Measurements from ENCODE around the gene SLC8A1.

Gene SLC8A1

GRCh38 chr2:40048506-40048905, 403.4 kb downstream of the SLC8A1 start:
- no peaks in the 10 kb centered on the region for H3K4me1 ChIP-seq (ENCODE audit: insufficient read depth, low read length)
- no peak overlapping the region for H3K4me3 ChIP-seq (ENCODE audit: low read depth in 1 of 2, low read length in 2 of 2)
- no peaks in the 10 kb centered on the region for H3K9me3 ChIP-seq (ENCODE audit: insufficient read depth, low read length, severe bottlenecking)
- H3K9ac ChIP-seq (ENCODE audit: low read depth, low read length): no peak overlapping the region
- no peaks in the 10 kb centered on the region for H3K36me3 ChIP-seq (ENCODE audit: insufficient read depth, low read length)
- no peaks in the 10 kb centered on the region for H4K20me1 ChIP-seq (ENCODE audit: insufficient read depth, low read length)
- ATAC-seq (ENCODE audit: insufficient read depth, low read depth) (no peak), DNase-seq (no peak)
- no peak overlapping the region for H3K4me2 ChIP-seq (ENCODE audit: insufficient read depth, low read length)
- no peaks in the 10 kb centered on the region for H3K27me3 ChIP-seq (ENCODE audit: insufficient read depth, low read length, poor library complexity)
- TF ChIP-seq EZH2 (IDR thresholded peaks at IDR 0.05; ENCODE audit: borderline replicate concordance, low read depth, low read length, severe bottlenecking) (no peak), CTCF (IDR thresholded peaks at IDR 0.05; ENCODE audit: borderline replicate concordance, extremely low read depth, low read length, poor library complexity, severe bottlenecking) (no peak)
- H3K79me2 ChIP-seq (ENCODE audit: insufficient read depth, low read length): no peaks in the 10 kb centered on the region
- H3K27ac ChIP-seq (ENCODE audit: low read length): no peak overlapping the region
- H2AFZ ChIP-seq (ENCODE audit: low read depth, low read length): no peak overlapping the region

DNA sequence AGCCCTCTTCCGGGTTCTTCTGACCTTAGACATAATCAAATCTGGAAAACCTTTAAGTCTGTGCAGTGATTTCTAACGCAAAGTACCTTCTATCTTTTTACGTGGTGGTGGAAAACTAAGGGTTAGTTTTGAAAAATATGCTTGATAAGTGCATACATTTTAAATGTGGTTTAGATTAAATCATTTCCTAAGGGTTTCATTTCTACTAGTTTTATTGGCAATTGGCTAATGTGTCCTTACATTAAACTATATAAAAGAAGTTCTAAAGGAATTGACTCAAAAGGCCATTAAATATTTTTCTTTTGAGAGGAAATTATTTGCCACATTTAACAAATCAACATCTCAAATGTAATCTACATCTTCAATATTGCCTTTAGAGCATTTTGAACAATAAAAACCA, 404.5 kb downstream of the SLC8A1 start:
- Histone ChIP-seq H3K79me2 (ENCODE audit: insufficient read depth, low read length) (no peaks in the 10 kb centered on the region), H3K36me3 (ENCODE audit: insufficient read depth, low read length) (no peaks in the 10 kb centered on the region), H3K27ac (ENCODE audit: low read length) (no peak overlapping the region), H4K20me1 (ENCODE audit: insufficient read depth, low read length) (no peaks in the 10 kb centered on the region), H3K9me3 (ENCODE audit: insufficient read depth, low read length, severe bottlenecking) (no peaks in the 10 kb centered on the region), H3K4me2 (ENCODE audit: insufficient read depth, low read length) (no peak overlapping the region), H2AFZ (ENCODE audit: low read depth, low read length) (no peak overlapping the region), H3K9ac (ENCODE audit: low read depth, low read length) (no peak overlapping the region), H3K27me3 (ENCODE audit: insufficient read depth, low read length, poor library complexity) (no peaks in the 10 kb centered on the region), H3K4me3 (ENCODE audit: low read depth in 1 of 2, low read length in 2 of 2) (no peak overlapping the region), H3K4me1 (ENCODE audit: insufficient read depth, low read length) (no peaks in the 10 kb centered on the region)
- TF ChIP-seq EZH2 (IDR thresholded peaks at IDR 0.05; ENCODE audit: borderline replicate concordance, low read depth, low read length, severe bottlenecking) (no peak), CTCF (IDR thresholded peaks at IDR 0.05; ENCODE audit: borderline replicate concordance, extremely low read depth, low read length, poor library complexity, severe bottlenecking) (no peak)
- no peak for ATAC-seq (ENCODE audit: insufficient read depth, low read depth)
- DNase-seq: no peak
